Left lung (tissue), 10 donors: ENCODE measurements around the gene SLX1A. TPM values are rescaled to one million over a fixed set of nuclear protein-coding genes. Genes with fewer than 3 reads are reported as not detected.
A peak's percentile ranks its signal among the peaks of the same experiment; 100 is the strongest.

Source experiments
- ATAC-seq: fragments of 200-7000 bp; cut with Tn5 transposase; one replicate; pipeline ENCODE4 v1.9.1; 2020; ENCODE audit warnings: moderate library complexity
- DNase-seq, 4 donors: peaks; one replicate each; pipeline ENCODE4 v3.0.0-alpha.2; 2013 to 2020
- H3K27ac ChIP-seq, 2 donors: fragments of 200-600 bp; sonication (generic) in 1 of 2; one replicate each; pipeline versions ENCODE4 v1.5.0 to v1.8.0; 2020 to 2021
- H3K27me3 ChIP-seq, 2 donors: fragments of 200-600 bp; sonication (generic) in 1 of 2; one replicate each; pipeline versions ENCODE4 v1.5.0 to v1.8.0; 2020 to 2021
- H3K36me3 ChIP-seq, 2 donors: fragments of 200-600 bp; sonication (generic) in 1 of 2; one replicate each; pipeline versions ENCODE4 v1.5.0 to v1.8.0; 2020 to 2021
- H3K4me1 ChIP-seq, 2 donors: fragments of 200-600 bp; one replicate each; pipeline ENCODE4 v1.8.0; 2021
- H3K4me3 ChIP-seq, 2 donors: fragments of 200-600 bp; sonication (generic) in 1 of 2; one replicate each; pipeline versions ENCODE4 v1.5.0 to v1.8.0; 2020 to 2021; ENCODE audit warnings: mild to moderate bottlenecking in 1 of 2
- H3K9me3 ChIP-seq, 2 donors: fragments of 200-600 bp; sonication (generic) in 1 of 2; one replicate each; pipeline versions ENCODE4 v1.5.0 to v1.8.0; 2020 to 2021
- CTCF ChIP-seq, 2 donors: fragments of 200-600 bp; sonication (generic) in 1 of 2; IDR thresholded peaks; one replicate each; pipeline versions ENCODE4 v1.5.0 to v1.8.0; 2021; ENCODE audit warnings: antibody characterized with exemption in 2 of 2
- intact Hi-C, 2 donors: fragments of 100-400 bp; cut with DNase I; formaldehyde crosslinking; loops; one replicate each; pipeline versions ENCODE4 v1.11.2 to v1.14.2; 2022
- polyA plus RNA-seq, 6 donors: library from polyadenylated mRNA; unstranded; fragments of 120-200 nt; gene quantifications; one replicate each; pipeline ENCODE4 v1.2.1, GENCODE V29; 2013; ENCODE audit not compliant: insufficient read length in 6 of 6
- total RNA-seq, 2 donors: library from RNA; stranded (reverse); fragmentation: NEBNext Ultra II Directional; extraction: Animal tissue kit (Norgen Biotek cat#: 25700); gene quantifications; one replicate each; pipeline ENCODE4 v1.2.1, GENCODE V29; 2021
- donor health status: DM: no; HTN: yes; CAD: no.
- donor health status: DM: no; HTN: no; CAD: no.

The SLX1A gene
- total and polyA plus RNA-seq, 8 donors = 20.6 to 31.0 (median 23.1) TPM

- no peaks in the 10 kb centered on the region for H3K27me3 ChIP-seq
- intact Hi-C loops = no loop called here
- ATAC-seq (no peak), DNase-seq (no peak)
- no peak for TF ChIP-seq CTCF (IDR thresholded peaks at IDR 0.05)
- no peaks in the 10 kb centered on the region for H3K9me3 ChIP-seq
- H3K4me3 ChIP-seq = no peak overlapping the region
- no peaks in the 10 kb centered on the region for H3K36me3 ChIP-seq
- H3K27ac ChIP-seq = no peak overlapping the region
- H3K4me1 ChIP-seq = peaks cover 3 to 27% of the 10 kb centered on the region in 2 donors
These were observed 14.5 kb upstream of the SLX1A start for GRCh38 chr16:30179195-30179594.

GRCh38 chr16:30179931-30180330 lies 13.7 kb upstream of the SLX1A start:
- ATAC-seq (no peak), DNase-seq (no peak)
- Histone ChIP-seq H3K9me3 (no peaks in the 10 kb centered on the region), H3K4me3 (no peak overlapping the region), H3K36me3 (no peaks in the 10 kb centered on the region), H3K4me1 (peaks cover 3 to 33% of the 10 kb centered on the region in 2 donors), H3K27ac (no peak overlapping the region), H3K27me3 (no peaks in the 10 kb centered on the region)
- intact Hi-C loops = no loop called here
- TF ChIP-seq CTCF (IDR thresholded peaks at IDR 0.05) = no peak

- peaks cover 3 to 39% of the 10 kb centered on the region in 2 donors for H3K4me1 ChIP-seq
- DNase-seq (no peak), ATAC-seq (no peak)
- no peak overlapping the region for H3K4me3 ChIP-seq
- no peaks in the 10 kb centered on the region for H3K9me3 ChIP-seq
- H3K36me3 ChIP-seq = no peaks in the 10 kb centered on the region
- no peak for TF ChIP-seq CTCF (IDR thresholded peaks at IDR 0.05)
- intact Hi-C loops = no loop called here
- H3K27me3 ChIP-seq = no peaks in the 10 kb centered on the region
- H3K27ac ChIP-seq = no peak overlapping the region
These were observed 12.9 kb upstream of the SLX1A start for GRCh38 chr16:30180741-30181140.

- Histone ChIP-seq H3K4me3 (peak within 1 kb of the TSS; percentile 52 to 76), H3K4me1 (peaks cover 3 to 49% of the 10 kb centered on the region in 2 donors), H3K27ac (peak within 1 kb of the TSS; percentile 77 to 97), H3K36me3 (peaks cover 0 to 24% of the 10 kb centered on the region in 2 donors), H3K9me3 (no peaks in the 10 kb centered on the region), H3K27me3 (no peaks in the 10 kb centered on the region)
- intact Hi-C loops = no loop called here
- peak; percentile 78 to 99 (median 86) for DNase-seq
- peak; percentile 86 for ATAC-seq
- TF ChIP-seq CTCF (IDR thresholded peaks at IDR 0.05) = no peak
These were observed 10.2 kb upstream of the SLX1A start, which contains the start of gene CORO1A for GRCh38 chr16:30183233-30184095. Gene CORO1A (plus strand): TSS chr16:30183602. CDS start chr16:30185210, 1,608 bp downstream.

GRCh38 chr16:30184096-30184890 lies 9.4 kb upstream of the SLX1A start:
- DNase-seq (peak in 2 of 4 donors; percentile 59 to 90), ATAC-seq (no peak)
- intact Hi-C loops = no loop called here
- peaks cover 0 to 24% of the 10 kb centered on the region in 2 donors for H3K36me3 ChIP-seq
- TF ChIP-seq CTCF (IDR thresholded peaks at IDR 0.05) = no peak
- H3K27ac ChIP-seq = peak overlapping the region; percentile 77 to 97
- no peaks in the 10 kb centered on the region for H3K9me3 ChIP-seq
- H3K4me3 ChIP-seq = peak overlapping the region; percentile 52 to 76
- peaks cover 3 to 49% of the 10 kb centered on the region in 2 donors for H3K4me1 ChIP-seq
- no peaks in the 10 kb centered on the region for H3K27me3 ChIP-seq
